CD14-positive monocyte (primary cell): ENCODE data around the gene KLK3. TPM values are rescaled to one million over a fixed set of nuclear protein-coding genes. Genes with fewer than 3 reads are reported as not detected.

ENCODE experiments used
- DNase-seq, 3 donors: peaks; one replicate each; pipeline ENCODE4 v3.0.0-alpha.2; 2011 to 2022
- H2AFZ ChIP-seq: 2 replicates; pipeline ENCODE4 v1.6.0; 2012; ENCODE audit warnings: mild to moderate bottlenecking, low read depth, low read length, inconsistent platforms; ENCODE audit not compliant: insufficient read depth, poor library complexity, severe bottlenecking
- H3K27ac ChIP-seq, 2 donors: 1 replicate in 1 of 2; 2 replicates in 1 of 2; pipeline ENCODE4 v1.5.1; 2012 to 2013; ENCODE audit warnings: low read length in 2 of 2, control low read depth in 1 of 2, inconsistent platforms in 1 of 2, low read depth in 1 of 2, mild to moderate bottlenecking in 1 of 2
- H3K27me3 ChIP-seq, 2 donors: one replicate each; pipeline versions ENCODE4 v1.6.0 to v1.6.1; 2011 to 2013; ENCODE audit warnings: low read length in 2 of 2; ENCODE audit not compliant: control insufficient read depth in 2 of 2, insufficient read depth in 2 of 2
- H3K36me3 ChIP-seq, 2 donors: replicated peaks in 1 of 2; 1 replicate in 1 of 2; 2 replicates in 1 of 2; pipeline versions ENCODE4 v1.5.1 to v1.6.1; 2012 to 2013; ENCODE audit warnings: low read length in 2 of 2, control low read depth in 1 of 2, inconsistent platforms in 1 of 2, mild to moderate bottlenecking in 1 of 2; ENCODE audit not compliant: insufficient read depth in 2 of 2, control insufficient read depth in 1 of 2
- H3K4me1 ChIP-seq, 2 donors: 1 replicate in 1 of 2; 2 replicates in 1 of 2; pipeline versions ENCODE4 v1.5.1 to v1.6.1; 2012 to 2013; ENCODE audit warnings: low read length in 2 of 2, control low read depth in 1 of 2, inconsistent platforms in 1 of 2, mild to moderate bottlenecking in 1 of 2, moderate library complexity in 1 of 2; ENCODE audit not compliant: insufficient read depth in 2 of 2, control insufficient read depth in 1 of 2
- H3K4me2 ChIP-seq: replicated peaks from 2 replicates; pipeline ENCODE3; 2012; ENCODE audit warnings: low read length, moderate library complexity, mild to moderate bottlenecking; ENCODE audit not compliant: poor library complexity, severe bottlenecking; ENCODE audit errors: extremely low read depth
- H3K4me3 ChIP-seq, 3 experiments: fragments of 200-600 bp in 1 of 3; sonication (generic) in 1 of 3; replicated peaks in 1 of 3; 1 replicate in 2 of 3; 2 replicates in 1 of 3; pipeline ENCODE4 v1.5.1; 2011 to 2013; ENCODE audit warnings: low read length in 3 of 3, mild to moderate bottlenecking in 3 of 3, control low read depth in 2 of 3, low read depth in 2 of 3, inconsistent platforms in 1 of 3, moderate library complexity in 1 of 3
- H3K79me2 ChIP-seq: 2 replicates; pipeline ENCODE4 v1.6.0; 2012; ENCODE audit warnings: mild to moderate bottlenecking, control low read depth, inconsistent platforms, low read length, moderate library complexity; ENCODE audit not compliant: insufficient read depth
- H3K9ac ChIP-seq: 2 replicates; pipeline ENCODE4 v1.6.0; 2017; ENCODE audit warnings: low read length, mild to moderate bottlenecking; ENCODE audit not compliant: insufficient read depth, poor library complexity, severe bottlenecking
- H3K9me3 ChIP-seq, 2 donors: replicated peaks in 1 of 2; 1 replicate in 1 of 2; 2 replicates in 1 of 2; pipeline versions ENCODE4 v1.5.1 to v1.6.1; 2012 to 2013; ENCODE audit warnings: low read length in 2 of 2, control low read depth in 1 of 2; ENCODE audit not compliant: control insufficient read depth in 1 of 2, insufficient read depth in 1 of 2
- H4K20me1 ChIP-seq: 2 replicates; pipeline ENCODE4 v1.6.0; 2012; ENCODE audit warnings: mild to moderate bottlenecking, low read length, control low read depth, moderate library complexity; ENCODE audit not compliant: insufficient read depth
- H3K27ac Mint-ChIP-seq, 7 donors: one replicate each; pipeline ENCODE4 v1.8.0; 2020; ENCODE audit warnings: mild to moderate bottlenecking in 7 of 7, mixed read lengths in 7 of 7, moderate library complexity in 6 of 7, inconsistent platforms in 2 of 7
- H3K27me3 Mint-ChIP-seq, 3 donors: one replicate each; pipeline ENCODE4 v1.8.0; 2021 to 2022; ENCODE audit warnings: low read depth in 3 of 3, mild to moderate bottlenecking in 3 of 3, mixed read lengths in 3 of 3, moderate library complexity in 3 of 3, inconsistent platforms in 1 of 3
- H3K36me3 Mint-ChIP-seq, 2 donors: one replicate each; pipeline ENCODE4 v1.8.0; 2020; ENCODE audit warnings: mixed read lengths in 2 of 2, inconsistent platforms in 1 of 2, mild to moderate bottlenecking in 1 of 2
- H3K4me1 Mint-ChIP-seq: one replicate; pipeline ENCODE4 v1.8.0; 2020; ENCODE audit warnings: mild to moderate bottlenecking, mixed read lengths
- H3K4me3 Mint-ChIP-seq, 2 donors: one replicate each; pipeline ENCODE4 v1.8.0; 2020; ENCODE audit warnings: mild to moderate bottlenecking in 2 of 2, mixed read lengths in 2 of 2, moderate library complexity in 1 of 2
- H3K9me3 Mint-ChIP-seq, 7 donors: one replicate each; pipeline ENCODE4 v1.8.0; 2020 to 2022; ENCODE audit warnings: mixed read lengths in 7 of 7, mild to moderate bottlenecking in 6 of 7, moderate library complexity in 6 of 7, inconsistent platforms in 2 of 7
- WGBS: methylation state at CpG from one replicate; pipeline ENCODE4 v1.1.5; 2013; ENCODE audit warnings: missing lambda C conversion rate; ENCODE audit not compliant: insufficient coverage; 5-methylcytosine and 5-hydroxymethylcytosine counted together
- intact Hi-C, 2 donors: fragments of 100-400 bp; cut with micrococcal nuclease; formaldehyde crosslinking; loops; one replicate each; pipeline versions ENCODE4 v1.15.0 to v1.15.1; 2023
- polyA plus RNA-seq, 3 donors: library from polyadenylated mRNA; depleted of rRNA in 1 of 3; unstranded in 2 of 3; stranded (reverse) in 1 of 3; fragments of 300-500 nt in 2 of 3; fragments of >200 nt in 1 of 3; fragmentation: Illumina TruSeq in 2 of 3; gene quantifications; 1 replicate in 2 of 3; 2 replicates in 1 of 3; pipeline ENCODE4 v1.2.3, GENCODE V29; 2012 to 2021
- TF ChIP-seq, protein P1 (sequence below): fragments of 200-600 bp; IDR thresholded peaks from one replicate; pipeline ENCODE4 v1.8.0; 2022; ENCODE audit warnings: antibody characterized with exemption, mild to moderate bottlenecking

The KLK3 gene
- polyA plus RNA-seq, 3 donors: not detected

DNA sequence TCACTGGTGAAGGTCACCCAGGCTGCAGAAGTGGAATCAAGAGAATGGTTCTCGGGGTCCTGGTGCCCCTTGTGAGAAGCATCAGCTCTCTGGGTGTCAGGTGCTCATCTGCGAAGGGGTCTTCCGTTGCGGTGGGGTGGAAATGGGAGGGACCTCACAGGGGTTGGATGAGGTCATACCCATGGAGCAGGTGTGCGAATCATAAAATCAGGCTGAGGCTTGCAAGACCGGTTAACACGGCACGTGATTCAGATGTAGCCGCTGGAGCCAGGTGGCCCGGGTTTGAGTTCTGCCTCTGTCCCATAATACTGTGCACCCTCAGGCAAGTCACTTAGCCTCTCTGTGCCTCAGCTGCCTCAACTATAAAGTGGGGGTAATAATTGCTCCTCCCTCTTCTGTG lies 17.4 kb upstream of the KLK3 start:
- H3K4me3 ChIP-seq: no peak overlapping the region
- Mint-ChIP-seq H3K4me3 (peak overlapping the region; percentile 1 to 95), H3K27ac (no peak overlapping the region), H3K27me3 (peaks cover 48 to 68% (median 50%) of the 10 kb centered on the region in 3 donors), H3K36me3 (peaks cover 0 to 2% of the 10 kb centered on the region in 2 donors), H3K9me3 (peaks cover 0 to 10% (median 0%) of the 10 kb centered on the region in 7 donors), H3K4me1 (peaks cover 13% of the 10 kb centered on the region)
- H3K27ac ChIP-seq: no peak overlapping the region
- H3K9ac ChIP-seq: no peak overlapping the region
- TF ChIP-seq, protein P1, sequence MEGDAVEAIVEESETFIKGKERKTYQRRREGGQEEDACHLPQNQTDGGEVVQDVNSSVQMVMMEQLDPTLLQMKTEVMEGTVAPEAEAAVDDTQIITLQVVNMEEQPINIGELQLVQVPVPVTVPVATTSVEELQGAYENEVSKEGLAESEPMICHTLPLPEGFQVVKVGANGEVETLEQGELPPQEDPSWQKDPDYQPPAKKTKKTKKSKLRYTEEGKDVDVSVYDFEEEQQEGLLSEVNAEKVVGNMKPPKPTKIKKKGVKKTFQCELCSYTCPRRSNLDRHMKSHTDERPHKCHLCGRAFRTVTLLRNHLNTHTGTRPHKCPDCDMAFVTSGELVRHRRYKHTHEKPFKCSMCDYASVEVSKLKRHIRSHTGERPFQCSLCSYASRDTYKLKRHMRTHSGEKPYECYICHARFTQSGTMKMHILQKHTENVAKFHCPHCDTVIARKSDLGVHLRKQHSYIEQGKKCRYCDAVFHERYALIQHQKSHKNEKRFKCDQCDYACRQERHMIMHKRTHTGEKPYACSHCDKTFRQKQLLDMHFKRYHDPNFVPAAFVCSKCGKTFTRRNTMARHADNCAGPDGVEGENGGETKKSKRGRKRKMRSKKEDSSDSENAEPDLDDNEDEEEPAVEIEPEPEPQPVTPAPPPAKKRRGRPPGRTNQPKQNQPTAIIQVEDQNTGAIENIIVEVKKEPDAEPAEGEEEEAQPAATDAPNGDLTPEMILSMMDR: no peak
- H2AFZ ChIP-seq: no peak overlapping the region
- no peak overlapping the region for H3K4me2 ChIP-seq
- no peaks in the 10 kb centered on the region for H3K9me3 ChIP-seq
- no peaks in the 10 kb centered on the region for H3K36me3 ChIP-seq
- 77% methylated on average over 10 of the region's 10 CpGs for WGBS
- intact Hi-C loops: no loop called here
- no peaks in the 10 kb centered on the region for H3K79me2 ChIP-seq
- peaks cover 8 to 11% of the 10 kb centered on the region in 2 donors for H3K4me1 ChIP-seq
- H3K27me3 ChIP-seq: peaks cover 12 to 38% of the 10 kb centered on the region in 2 donors
- no peak for DNase-seq
- no peaks in the 10 kb centered on the region for H4K20me1 ChIP-seq

DNA sequence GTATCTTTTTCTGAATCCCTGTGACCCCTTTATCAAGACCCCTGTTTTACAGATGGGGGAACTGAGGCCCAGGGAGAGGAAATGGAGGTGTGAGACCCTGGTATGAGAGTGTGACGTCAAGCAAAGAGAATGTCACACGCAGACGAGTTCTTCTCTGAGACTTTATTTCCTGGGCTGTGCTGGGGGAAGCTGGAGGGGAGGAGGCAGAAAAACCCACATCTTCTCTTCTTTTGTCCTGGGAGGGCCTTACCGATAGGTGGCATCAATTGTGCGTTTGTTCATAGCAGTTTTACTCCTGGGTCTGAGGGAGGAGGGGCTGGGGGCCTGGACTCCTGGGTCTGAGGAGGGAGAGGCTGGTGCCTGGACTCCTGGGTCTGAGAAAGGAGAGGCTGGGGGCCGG lies 16.5 kb upstream of the KLK3 start:
- Mint-ChIP-seq H3K27me3 (peaks cover 45 to 61% (median 48%) of the 10 kb centered on the region in 3 donors), H3K4me3 (no peak overlapping the region), H3K9me3 (peaks cover 0 to 14% (median 3%) of the 10 kb centered on the region in 7 donors), H3K4me1 (peaks cover 13% of the 10 kb centered on the region), H3K27ac (no peak overlapping the region), H3K36me3 (peaks cover 0 to 2% of the 10 kb centered on the region in 2 donors)
- no peaks in the 10 kb centered on the region for H3K9me3 ChIP-seq
- no peak overlapping the region for H3K4me3 ChIP-seq
- no peak for DNase-seq
- H3K36me3 ChIP-seq: no peaks in the 10 kb centered on the region
- TF ChIP-seq, protein P1: no peak
- intact Hi-C loops: no loop called here
- H3K27me3 ChIP-seq: peaks cover 12 to 38% of the 10 kb centered on the region in 2 donors
- WGBS: 38% methylated on average over 2 of the region's 6 CpGs
- H3K4me1 ChIP-seq: peaks cover 8 to 11% of the 10 kb centered on the region in 2 donors
- H4K20me1 ChIP-seq: no peaks in the 10 kb centered on the region
- H3K27ac ChIP-seq: no peak overlapping the region
- H3K4me2 ChIP-seq: no peak overlapping the region
- no peak overlapping the region for H2AFZ ChIP-seq
- no peaks in the 10 kb centered on the region for H3K79me2 ChIP-seq
- H3K9ac ChIP-seq: no peak overlapping the region
